Superior temporal gyrus (tissue), 1 donor: ENCODE data around the gene CNBP.
"Not testable (repeated sequence)": the region's sequence is repeated elsewhere in the genome, so short reads cannot be mapped to it uniquely, and the experiment has no call there.

Experiments
- DNase-seq: peaks from one replicate; pipeline ENCODE4 v3.0.0-alpha.2; 2016; ENCODE audit errors: extremely low spot score

CNBP gene

DNA sequence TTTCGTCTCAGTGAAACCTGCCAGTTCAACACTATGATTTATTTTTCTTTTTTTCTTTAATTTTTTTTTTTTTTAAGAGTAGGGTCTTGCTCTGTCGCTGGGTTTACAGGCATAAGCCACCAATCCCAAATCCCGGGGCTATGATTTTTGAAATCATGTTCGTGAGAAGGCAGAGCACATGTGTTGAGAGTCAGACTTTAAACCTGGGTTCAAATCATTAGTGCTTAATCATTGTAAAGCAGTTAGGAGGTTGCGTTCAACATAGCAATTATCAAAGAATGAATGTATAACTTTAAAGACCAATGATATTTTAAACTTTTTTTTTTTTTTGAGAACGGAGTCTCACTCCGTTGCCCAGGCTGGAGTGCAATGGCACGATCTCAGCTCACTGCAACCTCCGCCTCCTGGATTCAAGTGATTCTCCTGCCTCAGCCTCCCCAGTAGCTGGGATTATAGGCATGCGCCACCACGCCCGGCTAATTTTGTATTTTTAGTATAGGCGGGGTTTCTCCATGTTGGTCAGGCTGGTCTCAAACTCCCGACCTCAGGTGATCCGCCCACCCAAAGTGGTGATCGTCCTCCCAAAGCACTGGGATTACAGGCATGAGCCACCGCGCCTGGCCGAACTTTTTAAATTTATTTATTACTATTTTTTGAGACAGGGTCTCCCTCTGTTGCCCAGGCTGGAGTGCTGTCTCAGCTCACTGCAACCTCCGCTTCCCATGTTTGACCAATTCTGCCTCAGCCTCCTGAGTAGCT is 1.3 kb upstream of the CNBP start:
- not testable (repeated sequence) for DNase-seq

DNA sequence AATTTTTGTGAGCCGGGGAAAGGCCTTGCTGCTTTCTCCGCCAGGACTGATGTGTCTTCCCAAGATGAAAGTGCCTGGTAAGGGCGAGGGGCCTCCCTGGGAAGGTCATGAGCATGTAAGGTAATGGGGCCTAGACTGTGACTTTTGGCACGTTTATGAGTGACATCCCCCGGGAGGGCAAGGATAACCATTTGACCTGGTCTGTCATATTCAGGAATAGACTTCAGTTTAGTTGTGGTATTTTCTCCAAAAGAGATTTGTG is 631 bp upstream of the CNBP start:
- peak; percentile 39 for DNase-seq

DNA sequence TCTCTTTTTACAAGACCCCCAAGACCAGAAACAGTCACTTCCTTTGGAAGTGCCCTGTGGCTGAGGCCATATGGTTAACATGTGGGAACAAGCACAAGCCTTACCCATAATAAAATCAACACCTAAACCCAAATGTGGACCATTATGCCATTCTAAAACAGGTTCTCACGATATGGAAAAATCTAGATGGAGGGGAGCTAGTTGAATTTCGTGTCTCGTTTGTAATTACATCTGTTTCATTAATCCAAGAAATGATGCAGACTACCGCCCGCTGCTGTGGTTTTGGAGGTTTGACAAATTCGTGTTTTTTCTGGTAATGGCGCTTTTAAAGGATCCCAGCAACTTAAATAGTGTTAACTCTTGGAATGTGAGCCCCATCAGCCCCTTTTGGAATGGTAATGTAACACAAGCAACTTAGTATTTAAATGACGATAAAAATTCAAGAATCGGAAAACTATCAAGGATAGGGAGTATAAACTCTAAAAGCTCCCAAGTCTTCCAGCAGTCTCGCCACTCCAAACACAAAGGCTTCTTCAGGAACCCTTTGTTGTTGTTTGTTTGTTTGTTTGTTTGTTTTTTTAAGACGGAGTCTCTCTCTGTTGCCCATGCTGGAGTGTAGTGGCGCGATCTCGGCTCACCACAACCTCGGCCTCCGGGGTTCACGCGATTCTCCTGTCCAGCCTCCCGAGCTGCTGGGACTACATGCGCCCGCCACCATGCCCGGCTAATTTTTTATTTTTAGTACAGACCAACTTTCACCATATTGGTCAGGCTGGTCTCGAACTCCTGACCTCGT is 1.1 kb downstream of the CNBP start:
- no peak for DNase-seq

GRCh38 chr3:129181819-129182218 is 1.9 kb downstream of the CNBP start:
- DNase-seq, result no peak

DNA sequence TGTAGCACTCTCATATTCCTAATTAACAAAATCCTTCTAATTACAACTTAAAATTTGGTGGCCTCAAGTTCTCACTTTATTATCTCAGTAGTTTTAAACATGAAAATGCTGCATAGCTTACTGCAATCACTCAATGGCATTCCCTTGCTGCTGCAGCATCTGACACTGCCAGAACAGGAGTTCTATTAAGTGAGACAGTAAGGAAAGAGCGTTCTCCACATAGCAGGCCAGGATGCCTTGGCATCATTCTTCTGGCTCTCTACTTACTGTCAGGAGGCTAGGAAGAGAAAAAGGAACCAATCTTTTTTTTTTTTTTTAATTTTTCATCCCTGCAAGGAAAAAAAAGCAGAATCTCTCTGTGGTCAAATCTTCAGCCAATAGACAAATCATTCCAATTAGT is 3.2 kb downstream of the CNBP start:
- DNase-seq, result no peak

- DNase-seq, result no peak
Measured at GRCh38 chr3:129176051-129176450, 7.6 kb downstream of the CNBP start.

- DNase-seq, result no peak
Measured at GRCh38 chr3:129173725-129174124, 10.0 kb downstream of the CNBP start.

DNA sequence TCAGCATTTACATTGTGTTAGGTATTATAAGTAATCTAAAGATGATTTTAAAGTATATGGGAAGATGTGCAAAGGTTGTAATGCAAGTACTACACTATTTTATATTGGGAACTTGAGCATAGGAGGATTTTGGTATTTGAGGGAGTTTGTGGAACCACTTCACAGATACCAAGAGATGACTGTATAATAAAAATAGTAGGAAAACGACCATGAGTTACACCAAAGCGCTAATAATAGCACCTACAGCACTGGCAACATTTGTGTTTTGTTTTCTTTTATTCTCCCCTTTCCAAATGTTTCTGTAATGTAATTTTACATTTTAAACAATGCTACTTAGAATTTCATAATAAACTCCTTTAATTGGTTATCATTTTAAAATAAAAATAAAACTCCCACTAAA is 10.5 kb downstream of the CNBP start:
- DNase-seq, result no peak

DNA sequence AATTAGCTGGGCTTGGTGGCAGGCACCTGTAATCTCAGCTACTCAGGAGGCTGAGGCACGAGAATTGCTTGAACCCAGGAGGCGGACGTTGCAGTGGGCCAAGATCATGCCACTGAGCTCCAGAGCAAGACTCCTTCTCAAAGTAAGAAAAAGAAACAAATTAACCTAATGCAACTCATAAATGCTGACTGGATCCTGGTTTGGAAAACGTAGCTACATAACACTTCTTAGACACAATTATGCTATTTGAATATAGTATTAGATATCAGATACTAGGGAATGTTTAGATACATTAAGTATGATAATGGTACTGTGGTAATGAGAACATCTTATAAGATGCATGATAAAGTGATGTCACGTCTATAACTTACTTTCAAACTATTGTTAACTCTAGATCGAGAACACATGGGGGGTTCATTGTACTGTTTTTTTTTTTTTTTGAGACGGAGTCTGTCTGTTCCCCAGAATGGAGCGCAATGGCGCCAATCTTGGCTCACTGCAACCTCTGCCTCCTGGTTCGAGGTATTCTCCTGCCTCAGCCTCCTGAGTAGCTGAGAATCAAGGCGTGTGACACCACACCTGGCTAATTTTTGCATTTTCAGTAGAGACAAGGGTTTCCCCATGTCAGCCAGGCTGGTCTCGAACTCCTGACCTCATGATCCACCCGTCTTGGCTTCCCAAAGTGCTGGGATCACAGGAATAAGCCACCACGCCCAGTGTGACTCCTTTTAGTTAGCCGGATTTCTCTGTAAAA is 16.9 kb downstream of the CNBP start:
- no peak for DNase-seq

DNA sequence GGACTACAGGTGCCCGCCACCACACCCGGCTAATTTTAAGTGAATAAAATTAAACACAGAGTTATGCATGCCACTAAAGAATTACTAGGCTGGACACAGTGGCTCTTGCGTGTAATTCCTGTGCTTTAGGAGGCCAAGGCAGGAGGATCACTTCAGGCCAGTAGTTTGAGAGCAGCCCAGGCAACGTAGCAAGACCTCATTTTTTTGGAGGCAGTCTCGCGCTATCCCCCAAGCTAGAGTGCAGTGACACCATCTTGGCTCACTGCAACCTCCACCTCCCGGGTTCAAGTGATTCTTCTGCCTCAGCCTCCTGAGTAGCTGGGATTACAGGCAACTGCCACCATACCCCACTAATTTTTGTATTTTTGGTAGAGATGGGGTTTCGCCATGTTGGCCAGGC is 18.1 kb downstream of the CNBP start:
- not testable (repeated sequence) for DNase-seq

GRCh38 chr3:129164500-129164899 is 19.2 kb downstream of the CNBP start:
- DNase-seq, result no peak

DNA sequence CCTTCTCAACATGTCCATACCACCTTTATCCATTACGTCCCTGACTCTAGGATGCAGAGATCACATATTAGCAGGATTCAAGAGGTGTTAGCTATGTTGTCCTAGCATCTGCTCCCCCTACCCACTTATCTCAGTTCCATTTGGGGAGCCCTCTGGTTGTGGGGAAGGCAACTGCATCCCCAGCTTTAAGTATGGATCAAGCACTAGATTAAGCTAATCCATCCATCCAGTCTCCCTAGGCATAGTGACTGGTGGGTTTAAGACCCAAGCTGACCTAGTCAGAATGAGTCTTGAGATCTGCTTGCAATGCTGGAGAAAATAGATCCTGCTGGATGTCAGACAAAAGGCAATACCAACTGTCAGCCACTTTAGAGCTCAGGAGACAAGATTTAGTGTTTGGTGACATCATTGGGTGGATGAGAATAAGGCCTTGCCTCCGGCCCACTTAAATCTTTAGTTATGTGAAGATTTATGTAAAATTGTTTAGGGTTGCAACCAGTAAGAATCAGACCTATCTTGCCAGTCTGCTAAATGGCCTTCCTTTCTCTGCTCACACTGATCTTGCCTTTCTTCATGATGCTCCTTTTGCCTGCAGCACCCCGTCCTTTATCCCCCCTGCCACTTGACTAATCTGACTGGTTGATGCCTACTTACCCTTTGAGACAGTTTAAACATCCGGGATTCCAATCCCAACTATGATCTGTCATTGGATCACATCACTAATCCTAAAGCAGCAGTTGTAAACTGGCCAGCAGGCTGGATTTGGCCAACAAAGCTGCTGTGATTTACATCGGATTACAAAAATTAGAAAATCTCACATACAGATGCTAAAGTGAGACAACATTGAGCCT is 20.7 kb downstream of the CNBP start:
- DNase-seq, result no peak

DNA sequence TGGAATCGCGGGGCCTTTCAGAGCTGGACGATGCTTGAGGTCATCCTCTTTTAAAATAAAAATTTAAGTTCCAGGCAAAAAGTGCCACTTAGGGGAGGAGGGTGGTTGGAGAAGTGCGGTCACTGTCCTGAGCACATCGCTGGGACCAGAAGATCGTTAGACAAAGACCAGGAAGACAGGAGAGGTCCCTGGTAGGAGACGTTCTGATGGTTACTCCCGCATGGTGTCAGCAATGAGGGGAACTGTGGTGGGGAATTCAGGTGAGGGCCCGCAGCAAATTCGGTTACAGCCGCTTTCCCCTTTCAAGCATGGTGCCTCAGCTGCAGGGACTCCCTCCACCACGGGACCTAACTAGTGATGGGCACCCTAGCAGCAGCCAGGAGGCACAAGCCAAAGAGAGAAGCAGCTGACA is 21.8 kb downstream of the CNBP start:
- DNase-seq, result no peak

DNA sequence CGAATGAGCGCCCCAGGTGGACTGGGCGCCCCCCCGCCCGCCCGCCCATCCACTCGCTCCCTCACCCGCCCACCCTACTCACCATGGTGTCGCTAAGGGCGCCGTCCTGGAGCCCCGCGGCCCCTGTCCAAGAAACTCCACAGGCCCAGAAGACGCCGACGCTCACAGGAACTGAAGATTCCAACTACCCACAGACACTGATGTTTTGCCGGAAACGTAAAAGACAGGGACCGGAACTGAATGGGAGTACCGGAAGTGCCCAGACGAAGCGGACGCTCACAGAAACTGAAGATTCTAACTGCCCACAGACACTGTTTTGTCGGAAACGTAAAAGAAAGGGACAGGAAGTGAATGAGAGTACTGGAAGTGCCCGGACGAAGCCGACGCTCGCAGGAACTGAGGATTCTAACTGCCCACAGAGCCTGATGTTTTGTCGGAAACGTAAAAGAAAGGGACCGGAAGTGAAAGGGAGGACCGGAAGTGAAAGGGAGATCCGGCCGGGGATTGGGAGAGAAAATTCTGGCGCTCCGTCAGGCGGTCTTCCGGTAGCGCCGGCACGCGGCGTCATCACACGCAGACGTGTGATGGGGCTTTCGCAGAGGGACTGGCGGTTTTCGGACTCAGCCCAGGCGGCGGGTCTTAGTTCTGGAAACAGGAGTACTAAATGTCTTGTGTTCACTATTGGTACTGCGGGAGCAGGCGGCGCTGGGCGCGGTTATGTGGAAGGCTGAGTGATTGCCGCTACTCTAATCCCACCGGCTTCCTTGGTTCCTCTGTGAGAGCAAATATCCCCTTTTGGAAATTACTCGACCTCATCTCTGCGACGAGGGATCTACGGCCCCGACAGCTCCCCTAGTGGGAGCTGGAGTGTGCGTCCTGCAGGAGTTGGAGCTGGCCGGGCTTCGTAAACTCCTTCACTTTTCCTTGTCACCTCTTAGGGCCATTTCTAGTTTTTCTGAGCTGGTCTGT is 22.5 kb downstream of the CNBP start, which contains the start of gene ISY1:
ISY1 (minus strand) TSS at position 173 of the 969 bp plus-strand sequence; CDS start at position 85, 88 bp downstream.
- DNase-seq, result peak; percentile 97

- no peak for DNase-seq
Measured at GRCh38 chr3:129144786-129145185, 38.9 kb downstream of the CNBP start.

- DNase-seq, result not testable (repeated sequence)
Measured at GRCh38 chr3:129141011-129141410, 42.7 kb downstream of the CNBP start.

- DNase-seq, result no peak
Measured at GRCh38 chr3:129139911-129140310, 43.8 kb downstream of the CNBP start.

- DNase-seq, result not testable (repeated sequence)
Measured at GRCh38 chr3:129136275-129136674, 47.4 kb downstream of the CNBP start.

GRCh38 chr3:129132097-129132866 is 51.4 kb downstream of the CNBP start:
- DNase-seq, result no peak
